ENCODE results near the gene TFAM. TPM values are rescaled to one million over a fixed set of nuclear protein-coding genes. Genes with fewer than 3 reads are reported as not detected.
"Not testable (repeated sequence)": the region's sequence is repeated elsewhere in the genome, so short reads cannot be mapped to it uniquely, and the experiment has no call there.

TFAM gene
- total RNA-seq, 1 donor from 2014 or later = 46.9 TPM

DNA sequence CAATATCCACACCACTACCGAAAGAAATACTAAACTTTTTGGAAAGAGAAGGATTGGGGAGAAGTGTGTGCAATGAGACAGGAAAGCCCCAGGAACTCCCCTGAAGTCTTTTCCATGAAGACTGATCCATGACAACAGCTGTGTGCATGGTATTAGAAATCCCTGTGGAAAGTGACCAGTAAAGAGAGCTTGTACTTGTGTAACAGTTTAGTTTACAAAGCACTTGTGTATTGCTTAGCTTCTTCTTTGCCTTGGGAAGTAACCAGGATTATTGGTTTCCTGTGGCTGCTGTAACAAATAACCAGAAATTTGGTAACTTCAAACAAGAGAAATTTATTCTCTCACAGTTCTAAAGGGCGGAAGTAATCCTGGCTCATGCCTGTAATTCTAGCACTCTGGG is 18.8 kb downstream of the TFAM start:
- Mint-ChIP-seq H3K4me1 (no peaks in the 10 kb centered on the region), H3K27ac (no peak overlapping the region), H3K4me3 (no peak overlapping the region), H3K36me3 (no peaks in the 10 kb centered on the region), H3K27me3 (ENCODE audit: low read depth) (no peaks in the 10 kb centered on the region), H3K9me3 (no peaks in the 10 kb centered on the region)
- TF ChIP-seq, protein P1, sequence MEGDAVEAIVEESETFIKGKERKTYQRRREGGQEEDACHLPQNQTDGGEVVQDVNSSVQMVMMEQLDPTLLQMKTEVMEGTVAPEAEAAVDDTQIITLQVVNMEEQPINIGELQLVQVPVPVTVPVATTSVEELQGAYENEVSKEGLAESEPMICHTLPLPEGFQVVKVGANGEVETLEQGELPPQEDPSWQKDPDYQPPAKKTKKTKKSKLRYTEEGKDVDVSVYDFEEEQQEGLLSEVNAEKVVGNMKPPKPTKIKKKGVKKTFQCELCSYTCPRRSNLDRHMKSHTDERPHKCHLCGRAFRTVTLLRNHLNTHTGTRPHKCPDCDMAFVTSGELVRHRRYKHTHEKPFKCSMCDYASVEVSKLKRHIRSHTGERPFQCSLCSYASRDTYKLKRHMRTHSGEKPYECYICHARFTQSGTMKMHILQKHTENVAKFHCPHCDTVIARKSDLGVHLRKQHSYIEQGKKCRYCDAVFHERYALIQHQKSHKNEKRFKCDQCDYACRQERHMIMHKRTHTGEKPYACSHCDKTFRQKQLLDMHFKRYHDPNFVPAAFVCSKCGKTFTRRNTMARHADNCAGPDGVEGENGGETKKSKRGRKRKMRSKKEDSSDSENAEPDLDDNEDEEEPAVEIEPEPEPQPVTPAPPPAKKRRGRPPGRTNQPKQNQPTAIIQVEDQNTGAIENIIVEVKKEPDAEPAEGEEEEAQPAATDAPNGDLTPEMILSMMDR (IDR thresholded peaks at IDR 0.05; ENCODE audit: unreplicated experiment) = no peak
- DNase-seq (ENCODE audit: low spot score in 2 of 2, unreplicated experiment in 2 of 2) = no peak

DNA sequence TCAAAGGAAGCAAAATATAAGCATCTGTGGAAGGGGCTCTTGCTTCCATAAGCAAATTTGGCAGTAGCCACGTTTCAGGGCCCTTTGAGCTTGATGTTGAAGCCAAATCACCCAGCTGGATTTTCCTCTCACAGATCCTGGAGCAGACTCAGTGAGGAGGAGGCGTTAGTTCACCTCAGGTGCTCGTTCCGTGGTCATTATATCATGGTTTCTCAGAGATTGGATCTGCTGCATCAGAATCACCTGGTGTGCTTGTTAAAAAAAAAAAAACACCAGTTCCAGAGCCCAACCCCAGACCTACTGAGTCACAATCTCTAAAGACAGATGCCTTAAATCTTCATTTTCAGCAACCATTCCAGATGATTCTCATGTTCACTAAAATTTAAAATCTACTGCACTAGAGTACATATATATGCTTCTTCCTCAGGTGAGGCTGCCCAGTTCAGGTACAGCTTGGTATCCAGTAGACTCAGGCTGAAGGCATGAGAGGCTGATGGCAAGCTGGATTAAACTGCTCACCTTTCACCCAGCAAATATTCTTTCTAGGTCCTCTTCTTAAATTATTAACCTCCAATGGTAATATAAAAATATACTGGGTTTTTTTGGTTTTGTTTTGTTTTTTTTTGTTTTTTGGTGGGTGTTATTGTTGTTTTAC is 24.9 kb downstream of the TFAM start:
- Mint-ChIP-seq H3K9me3 (no peaks in the 10 kb centered on the region), H3K36me3 (no peaks in the 10 kb centered on the region), H3K4me3 (no peak overlapping the region), H3K27me3 (ENCODE audit: low read depth) (no peaks in the 10 kb centered on the region), H3K27ac (no peak overlapping the region), H3K4me1 (peaks cover 7% of the 10 kb centered on the region)
- TF ChIP-seq, protein P1 (IDR thresholded peaks at IDR 0.05; ENCODE audit: unreplicated experiment) = no peak
- no peak for DNase-seq (ENCODE audit: low spot score in 2 of 2, unreplicated experiment in 2 of 2)

DNA sequence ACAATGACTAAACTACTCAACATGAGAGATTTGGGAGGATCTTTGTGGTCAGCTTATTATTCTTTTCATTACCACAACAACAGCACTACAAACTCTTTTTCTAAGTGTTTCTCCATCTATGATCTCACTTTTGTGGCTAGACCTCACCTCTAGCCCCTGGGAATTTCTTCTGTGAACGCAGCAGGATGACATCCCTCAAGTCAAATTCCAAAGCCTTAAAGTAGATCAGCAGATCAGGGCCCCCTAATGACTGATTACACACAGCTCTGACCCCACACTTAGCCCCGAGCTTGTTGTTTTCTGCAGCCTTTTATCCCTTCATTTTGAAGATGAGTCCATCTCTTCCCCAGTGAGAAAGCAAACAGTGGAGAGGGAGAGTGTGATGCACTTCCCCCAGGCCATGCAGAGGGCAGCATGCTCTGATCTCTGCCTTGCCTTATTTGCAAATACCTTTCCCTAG is 27.3 kb downstream of the TFAM start:
- DNase-seq (ENCODE audit: low spot score in 2 of 2, unreplicated experiment in 2 of 2) = no peak
- no peaks in the 10 kb centered on the region for H3K9me3 Mint-ChIP-seq
- H3K27ac Mint-ChIP-seq = no peak overlapping the region

DNA sequence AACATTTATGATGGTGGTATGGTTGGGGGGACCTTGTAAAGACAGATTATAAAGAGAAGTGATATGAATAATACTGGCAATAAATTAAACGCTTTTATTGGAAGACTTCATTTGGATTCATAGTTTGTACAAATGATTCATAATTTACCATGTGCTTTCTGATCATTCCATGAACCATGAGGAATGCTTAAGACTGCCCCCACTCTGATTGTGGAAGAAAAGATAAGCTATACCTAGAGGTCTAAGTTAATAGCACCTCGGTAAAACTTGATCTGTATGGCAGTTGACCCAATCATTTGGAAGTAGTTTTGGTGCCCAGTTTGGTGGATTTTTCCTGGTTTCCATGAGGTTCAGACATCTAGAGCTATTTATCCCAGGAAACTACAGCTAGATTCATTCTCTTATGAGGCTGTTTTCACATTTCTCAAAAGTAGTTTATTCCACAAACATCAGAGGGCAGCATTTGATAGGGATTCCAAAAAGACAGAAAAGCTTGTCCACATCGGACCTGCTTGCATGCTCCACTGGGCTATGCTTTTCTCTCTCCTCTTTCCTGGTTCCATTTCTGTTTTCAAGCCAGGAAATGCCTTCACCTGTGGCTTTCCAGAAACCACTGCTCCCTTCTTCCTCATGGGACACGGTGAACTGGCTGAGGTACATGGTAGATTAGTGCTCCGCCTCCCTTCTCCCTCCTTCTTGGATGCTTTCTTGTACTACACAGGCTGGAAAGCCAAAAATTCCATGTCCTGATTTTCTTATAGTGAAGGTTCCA is 29.2 kb downstream of the TFAM start:
- Mint-ChIP-seq H3K27ac (no peak overlapping the region), H3K4me1 (peaks cover 7% of the 10 kb centered on the region), H3K4me3 (no peak overlapping the region), H3K9me3 (peaks cover 5% of the 10 kb centered on the region), H3K27me3 (ENCODE audit: low read depth) (peaks cover 4% of the 10 kb centered on the region), H3K36me3 (no peaks in the 10 kb centered on the region)
- TF ChIP-seq, protein P1 (IDR thresholded peaks at IDR 0.05; ENCODE audit: unreplicated experiment) = no peak
- DNase-seq (ENCODE audit: low spot score in 2 of 2, unreplicated experiment in 2 of 2) = no peak

More for the DNA sequence above, 27.3 kb downstream of the TFAM start:
- H3K4me3 Mint-ChIP-seq = no peak overlapping the region
- TF ChIP-seq, protein P1 (IDR thresholded peaks at IDR 0.05; ENCODE audit: unreplicated experiment) = no peak
- no peaks in the 10 kb centered on the region for H3K36me3 Mint-ChIP-seq
- H3K27me3 Mint-ChIP-seq (ENCODE audit: low read depth) = peaks cover 4% of the 10 kb centered on the region
- peaks cover 7% of the 10 kb centered on the region for H3K4me1 Mint-ChIP-seq

- H3K9me3 Mint-ChIP-seq = peaks cover 12% of the 10 kb centered on the region
- peaks cover 4% of the 10 kb centered on the region for H3K27me3 Mint-ChIP-seq (ENCODE audit: low read depth)
- no peak overlapping the region for H3K27ac Mint-ChIP-seq
- TF ChIP-seq, protein P1 (IDR thresholded peaks at IDR 0.05; ENCODE audit: unreplicated experiment) = no peak
- peaks cover 7% of the 10 kb centered on the region for H3K4me1 Mint-ChIP-seq
- DNase-seq (ENCODE audit: low spot score in 2 of 2, unreplicated experiment in 2 of 2) = no peak
- H3K4me3 Mint-ChIP-seq = no peak overlapping the region
- no peaks in the 10 kb centered on the region for H3K36me3 Mint-ChIP-seq
Measured at GRCh38 chr10:58415757-58416156, 30.5 kb downstream of the TFAM start.

- H3K27me3 Mint-ChIP-seq (ENCODE audit: low read depth); DNase-seq (ENCODE audit: low spot score in 2 of 2, unreplicated experiment in 2 of 2); H3K36me3 Mint-ChIP-seq; H3K4me3 Mint-ChIP-seq; H3K27ac Mint-ChIP-seq; H3K4me1 Mint-ChIP-seq: not testable (repeated sequence)
- peaks cover 30% of the 10 kb centered on the region for H3K9me3 Mint-ChIP-seq
Measured at GRCh38 chr10:58417902-58418301, 32.7 kb downstream of the TFAM start.

All from mesothelial cell of epicardium (in vitro differentiated cells).